Measurements from ENCODE around the gene FOXP2.

Gene FOXP2

DNA sequence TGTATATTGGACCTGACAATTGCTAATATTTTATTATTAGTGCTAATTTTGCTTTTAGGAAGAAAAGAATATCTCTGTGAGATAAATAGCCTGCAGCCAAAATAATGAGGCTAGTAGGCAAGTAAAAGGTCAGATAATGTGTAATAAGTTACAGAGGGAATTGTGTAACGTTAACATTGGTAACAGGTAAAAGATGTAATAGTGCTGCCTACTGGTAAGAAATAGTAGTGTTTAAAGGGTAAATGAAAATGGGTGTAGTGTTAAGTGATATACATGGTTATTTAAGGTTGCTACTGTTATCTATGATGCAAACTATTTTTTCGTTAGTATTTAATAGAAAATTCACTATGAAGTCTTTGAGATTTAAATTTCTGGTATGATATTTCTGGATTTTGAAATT is 9.2 kb upstream of the FOXP2 start:
- Histone ChIP-seq H3K27ac (ENCODE audit: low read length) (no peak overlapping the region), H3K79me2 (ENCODE audit: insufficient read depth, low read length) (no peaks in the 10 kb centered on the region), H3K4me2 (ENCODE audit: insufficient read depth, low read length) (no peak overlapping the region), H3K36me3 (ENCODE audit: insufficient read depth, low read length) (no peaks in the 10 kb centered on the region), H3K9ac (ENCODE audit: low read depth, low read length) (no peak overlapping the region), H3K4me3 (ENCODE audit: low read depth in 1 of 2, low read length in 2 of 2) (no peak overlapping the region), H2AFZ (ENCODE audit: low read depth, low read length) (no peak overlapping the region), H3K27me3 (ENCODE audit: insufficient read depth, low read length, poor library complexity) (peaks cover 8% of the 10 kb centered on the region), H3K4me1 (ENCODE audit: insufficient read depth, low read length) (no peaks in the 10 kb centered on the region), H4K20me1 (ENCODE audit: insufficient read depth, low read length) (no peaks in the 10 kb centered on the region), H3K9me3 (ENCODE audit: insufficient read depth, low read length, severe bottlenecking) (no peaks in the 10 kb centered on the region)
- ATAC-seq (ENCODE audit: insufficient read depth, low read depth) (no peak), DNase-seq (no peak)
- TF ChIP-seq, protein P1, sequence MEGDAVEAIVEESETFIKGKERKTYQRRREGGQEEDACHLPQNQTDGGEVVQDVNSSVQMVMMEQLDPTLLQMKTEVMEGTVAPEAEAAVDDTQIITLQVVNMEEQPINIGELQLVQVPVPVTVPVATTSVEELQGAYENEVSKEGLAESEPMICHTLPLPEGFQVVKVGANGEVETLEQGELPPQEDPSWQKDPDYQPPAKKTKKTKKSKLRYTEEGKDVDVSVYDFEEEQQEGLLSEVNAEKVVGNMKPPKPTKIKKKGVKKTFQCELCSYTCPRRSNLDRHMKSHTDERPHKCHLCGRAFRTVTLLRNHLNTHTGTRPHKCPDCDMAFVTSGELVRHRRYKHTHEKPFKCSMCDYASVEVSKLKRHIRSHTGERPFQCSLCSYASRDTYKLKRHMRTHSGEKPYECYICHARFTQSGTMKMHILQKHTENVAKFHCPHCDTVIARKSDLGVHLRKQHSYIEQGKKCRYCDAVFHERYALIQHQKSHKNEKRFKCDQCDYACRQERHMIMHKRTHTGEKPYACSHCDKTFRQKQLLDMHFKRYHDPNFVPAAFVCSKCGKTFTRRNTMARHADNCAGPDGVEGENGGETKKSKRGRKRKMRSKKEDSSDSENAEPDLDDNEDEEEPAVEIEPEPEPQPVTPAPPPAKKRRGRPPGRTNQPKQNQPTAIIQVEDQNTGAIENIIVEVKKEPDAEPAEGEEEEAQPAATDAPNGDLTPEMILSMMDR (IDR thresholded peaks at IDR 0.05; ENCODE audit: borderline replicate concordance, extremely low read depth, low read length, poor library complexity, severe bottlenecking): peak; percentile 59
- no peak for TF ChIP-seq EZH2 (IDR thresholded peaks at IDR 0.05; ENCODE audit: borderline replicate concordance, low read depth, low read length, severe bottlenecking)

GRCh38 chr7:114409750-114410149 is 4.9 kb upstream of the FOXP2 start:
- H3K9me3 ChIP-seq (ENCODE audit: insufficient read depth, low read length, severe bottlenecking): no peaks in the 10 kb centered on the region
- H3K79me2 ChIP-seq (ENCODE audit: insufficient read depth, low read length): no peaks in the 10 kb centered on the region
- DNase-seq (no peak), ATAC-seq (ENCODE audit: insufficient read depth, low read depth) (no peak)
- no peaks in the 10 kb centered on the region for H4K20me1 ChIP-seq (ENCODE audit: insufficient read depth, low read length)
- H3K4me3 ChIP-seq (ENCODE audit: low read depth in 1 of 2, low read length in 2 of 2): no peak overlapping the region
- H3K27me3 ChIP-seq (ENCODE audit: insufficient read depth, low read length, poor library complexity): peaks cover 18% of the 10 kb centered on the region
- H3K4me1 ChIP-seq (ENCODE audit: insufficient read depth, low read length): no peaks in the 10 kb centered on the region
- no peak overlapping the region for H2AFZ ChIP-seq (ENCODE audit: low read depth, low read length)
- no peak overlapping the region for H3K9ac ChIP-seq (ENCODE audit: low read depth, low read length)
- no peaks in the 10 kb centered on the region for H3K36me3 ChIP-seq (ENCODE audit: insufficient read depth, low read length)
- H3K4me2 ChIP-seq (ENCODE audit: insufficient read depth, low read length): no peak overlapping the region
- no peak for TF ChIP-seq EZH2 (IDR thresholded peaks at IDR 0.05; ENCODE audit: borderline replicate concordance, low read depth, low read length, severe bottlenecking)
- TF ChIP-seq, protein P1 (IDR thresholded peaks at IDR 0.05; ENCODE audit: borderline replicate concordance, extremely low read depth, low read length, poor library complexity, severe bottlenecking): no peak
- H3K27ac ChIP-seq (ENCODE audit: low read length): no peak overlapping the region

GRCh38 chr7:114412548-114412947 is 2.1 kb upstream of the FOXP2 start:
- H2AFZ ChIP-seq (ENCODE audit: low read depth, low read length): no peak overlapping the region
- H3K4me3 ChIP-seq (ENCODE audit: low read depth in 1 of 2, low read length in 2 of 2): no peak overlapping the region
- H3K4me2 ChIP-seq (ENCODE audit: insufficient read depth, low read length): no peak overlapping the region
- H3K9me3 ChIP-seq (ENCODE audit: insufficient read depth, low read length, severe bottlenecking): no peaks in the 10 kb centered on the region
- H3K9ac ChIP-seq (ENCODE audit: low read depth, low read length): no peak overlapping the region
- no peak overlapping the region for H3K27ac ChIP-seq (ENCODE audit: low read length)
- TF ChIP-seq EZH2 (IDR thresholded peaks at IDR 0.05; ENCODE audit: borderline replicate concordance, low read depth, low read length, severe bottlenecking): no peak
- TF ChIP-seq, protein P1 (IDR thresholded peaks at IDR 0.05; ENCODE audit: borderline replicate concordance, extremely low read depth, low read length, poor library complexity, severe bottlenecking): no peak
- DNase-seq (no peak), ATAC-seq (ENCODE audit: insufficient read depth, low read depth) (no peak)
- H3K27me3 ChIP-seq (ENCODE audit: insufficient read depth, low read length, poor library complexity): peaks cover 28% of the 10 kb centered on the region
- no peaks in the 10 kb centered on the region for H3K4me1 ChIP-seq (ENCODE audit: insufficient read depth, low read length)
- no peaks in the 10 kb centered on the region for H3K79me2 ChIP-seq (ENCODE audit: insufficient read depth, low read length)
- H3K36me3 ChIP-seq (ENCODE audit: insufficient read depth, low read length): no peaks in the 10 kb centered on the region
- no peaks in the 10 kb centered on the region for H4K20me1 ChIP-seq (ENCODE audit: insufficient read depth, low read length)

GRCh38 chr7:114413761-114414155 is 857 bp upstream of the FOXP2 start:
- Histone ChIP-seq H3K27ac (ENCODE audit: low read length) (no peak overlapping the region), H3K36me3 (ENCODE audit: insufficient read depth, low read length) (no peaks in the 10 kb centered on the region), H3K27me3 (ENCODE audit: insufficient read depth, low read length, poor library complexity) (peaks cover 30% of the 10 kb centered on the region), H3K79me2 (ENCODE audit: insufficient read depth, low read length) (no peaks in the 10 kb centered on the region), H4K20me1 (ENCODE audit: insufficient read depth, low read length) (no peaks in the 10 kb centered on the region), H3K9me3 (ENCODE audit: insufficient read depth, low read length, severe bottlenecking) (no peaks in the 10 kb centered on the region), H3K4me3 (ENCODE audit: low read depth in 1 of 2, low read length in 2 of 2) (no peak overlapping the region), H2AFZ (ENCODE audit: low read depth, low read length) (no peak overlapping the region), H3K4me1 (ENCODE audit: insufficient read depth, low read length) (no peaks in the 10 kb centered on the region), H3K9ac (ENCODE audit: low read depth, low read length) (no peak overlapping the region), H3K4me2 (ENCODE audit: insufficient read depth, low read length) (no peak overlapping the region)
- no peak for DNase-seq
- TF ChIP-seq, protein P1 (IDR thresholded peaks at IDR 0.05; ENCODE audit: borderline replicate concordance, extremely low read depth, low read length, poor library complexity, severe bottlenecking): no peak
- no peak for TF ChIP-seq EZH2 (IDR thresholded peaks at IDR 0.05; ENCODE audit: borderline replicate concordance, low read depth, low read length, severe bottlenecking)
- no peak for ATAC-seq (ENCODE audit: insufficient read depth, low read depth)
